HG03060 (cell line): ENCODE measurements around the gene KLHL11.
"Not testable (repeated sequence)": the region's sequence is repeated elsewhere in the genome, so short reads cannot be mapped to it uniquely, and the experiment has no call there.

Experiments used
- ATAC-seq: cut with Tn5 transposase; IDR thresholded peaks from one replicate; pipeline ENCODE4 v1.9.1; 2021; ENCODE audit warnings: low read depth, moderate number of reproducible peaks; ENCODE audit not compliant: unreplicated experiment

KLHL11 gene

DNA sequence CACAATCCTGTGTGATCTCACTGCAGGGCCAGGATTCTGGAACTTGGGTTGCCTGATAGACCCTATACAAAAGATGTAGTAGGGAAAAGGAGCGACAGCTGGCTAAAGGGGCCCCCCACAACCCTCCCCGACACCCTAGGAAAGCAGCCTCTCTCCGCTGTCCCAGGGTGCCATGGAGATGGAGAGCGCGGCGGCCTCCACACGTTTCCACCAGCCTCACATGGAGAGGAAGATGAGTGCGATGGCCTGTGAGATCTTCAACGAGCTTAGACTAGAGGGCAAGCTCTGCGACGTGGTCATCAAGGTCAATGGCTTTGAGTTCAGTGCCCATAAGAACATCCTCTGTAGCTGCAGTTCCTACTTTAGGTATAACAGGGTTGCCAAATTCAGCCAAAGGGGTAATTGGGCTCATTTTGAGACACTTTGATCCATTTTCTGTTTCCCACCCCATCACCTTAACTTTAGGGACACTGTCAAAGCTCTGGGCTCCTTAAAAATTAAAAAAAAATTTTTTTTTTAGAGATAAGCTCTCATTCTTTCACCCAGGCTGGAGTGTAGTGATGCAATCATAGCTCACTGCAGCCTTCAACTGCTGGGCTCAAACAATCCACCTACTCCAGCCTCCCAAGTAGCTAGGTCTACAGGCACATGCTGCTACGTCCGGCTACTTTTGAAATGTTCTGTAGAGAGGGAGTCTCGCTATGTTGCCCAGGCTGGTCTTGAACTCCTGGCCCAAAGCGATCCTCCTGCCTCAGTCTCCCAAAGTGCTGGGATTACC lies 27.3 kb downstream of the KLHL11 start, which contains the start of gene KLHL10:
KLHL10 (plus strand) TSS at position 65 of the 778 bp plus-strand sequence; CDS start at position 173, 108 bp downstream.
- no peak for ATAC-seq

DNA sequence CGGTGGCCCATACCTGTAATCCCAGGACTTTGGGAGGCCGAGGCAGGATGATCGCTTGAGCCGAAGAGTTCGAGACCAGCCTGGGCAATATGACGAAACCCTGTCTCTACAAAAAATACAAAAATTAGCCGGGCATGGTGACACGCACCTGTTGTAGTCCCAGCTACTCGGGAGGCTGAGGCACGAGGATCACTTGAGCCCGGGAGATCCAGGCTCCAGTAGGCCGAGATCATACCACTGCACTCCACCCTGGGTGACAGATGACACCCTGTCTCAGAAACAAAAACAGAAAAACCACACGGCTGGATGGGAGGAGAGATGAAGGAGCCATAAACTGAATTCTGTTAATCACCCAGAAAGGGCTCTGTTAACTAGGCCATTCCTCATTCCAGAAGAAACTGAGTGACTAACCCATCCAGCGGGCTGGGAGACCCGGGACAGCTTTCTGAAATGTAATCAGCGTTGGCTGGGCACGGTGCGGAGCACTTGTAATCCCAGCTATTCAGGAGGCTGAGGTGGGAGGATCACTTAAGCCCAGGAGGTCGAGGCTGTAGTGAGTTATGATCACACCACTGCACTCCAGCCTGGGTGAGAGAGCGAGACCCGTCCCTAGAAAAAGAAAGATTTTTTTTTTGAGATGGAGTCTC lies 28.6 kb downstream of the KLHL11 start:
- no peak for ATAC-seq

DNA sequence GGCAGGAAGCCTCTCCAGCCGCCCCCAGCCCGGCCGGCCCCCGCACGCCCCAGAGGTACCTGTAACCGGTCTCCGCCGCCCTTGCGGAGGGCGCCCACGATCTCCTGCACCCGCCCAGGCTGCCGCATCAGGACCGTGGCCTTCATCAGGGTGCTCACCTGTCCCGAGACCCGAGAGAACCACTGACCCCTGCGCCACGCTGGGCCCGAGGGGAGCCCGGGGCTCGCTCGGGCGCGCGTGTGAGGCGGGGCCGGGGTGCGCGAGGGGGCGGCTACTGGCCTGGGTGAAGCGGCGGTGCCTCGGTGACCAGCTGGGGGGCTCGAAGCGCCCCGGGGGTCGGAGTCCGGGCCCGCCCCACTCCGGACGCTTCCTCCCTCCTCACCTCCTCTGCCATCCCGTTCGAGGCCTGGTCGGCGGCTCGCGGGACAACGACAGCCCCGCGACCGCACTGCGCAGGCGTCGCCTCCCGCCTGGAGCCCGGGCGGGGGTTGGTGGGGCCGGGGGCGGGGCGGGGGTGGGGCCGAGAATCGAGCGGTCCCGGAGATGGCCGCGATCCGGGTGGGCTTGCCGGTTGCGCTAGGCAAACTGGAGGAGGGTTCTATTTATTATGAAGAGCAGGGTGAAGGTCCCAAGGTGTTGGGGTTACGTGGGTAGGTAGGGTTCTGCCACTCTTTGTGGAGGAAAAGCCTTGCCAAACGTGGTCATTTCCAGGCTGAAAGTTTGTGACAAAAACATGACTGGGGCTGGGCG lies 29.2 kb downstream of the KLHL11 start, which contains the start of gene NT5C3B:
NT5C3B (minus strand) TSS at position 433 of the 750 bp plus-strand sequence; CDS start at position 394, 39 bp downstream.
- no peak for ATAC-seq

DNA sequence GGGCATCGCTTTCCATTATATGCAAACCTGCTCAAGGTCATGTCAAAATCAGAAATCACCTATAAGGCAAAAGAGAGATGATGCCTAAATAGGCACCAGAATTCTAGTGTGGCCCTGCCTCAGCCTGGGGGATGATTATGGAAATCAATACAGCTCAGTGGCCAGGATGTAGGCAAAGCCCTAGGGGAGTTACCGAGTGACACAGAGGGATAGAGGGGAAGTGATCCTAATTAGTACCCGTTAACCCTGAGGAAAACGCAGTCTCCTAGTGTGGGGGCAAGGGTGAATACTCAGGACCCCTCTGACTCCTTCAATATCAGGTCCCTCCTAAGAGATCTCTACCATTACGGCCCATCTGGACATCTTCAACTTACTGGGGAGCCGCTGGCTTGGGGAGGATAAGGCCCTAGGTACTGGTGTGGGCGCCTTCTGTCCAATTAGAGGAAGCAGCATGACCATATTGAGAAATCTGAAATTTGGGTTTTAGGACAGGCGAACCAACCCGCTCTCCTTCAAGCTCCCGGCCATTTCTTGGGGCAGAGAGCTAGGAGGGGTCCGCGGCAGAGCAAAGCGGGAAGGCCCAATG lies 29.9 kb downstream of the KLHL11 start:
- ATAC-seq, result no peak

- not testable (repeated sequence) for ATAC-seq
Measured at GRCh38 chr17:41829961-41830360, 35.3 kb downstream of the KLHL11 start.

DNA sequence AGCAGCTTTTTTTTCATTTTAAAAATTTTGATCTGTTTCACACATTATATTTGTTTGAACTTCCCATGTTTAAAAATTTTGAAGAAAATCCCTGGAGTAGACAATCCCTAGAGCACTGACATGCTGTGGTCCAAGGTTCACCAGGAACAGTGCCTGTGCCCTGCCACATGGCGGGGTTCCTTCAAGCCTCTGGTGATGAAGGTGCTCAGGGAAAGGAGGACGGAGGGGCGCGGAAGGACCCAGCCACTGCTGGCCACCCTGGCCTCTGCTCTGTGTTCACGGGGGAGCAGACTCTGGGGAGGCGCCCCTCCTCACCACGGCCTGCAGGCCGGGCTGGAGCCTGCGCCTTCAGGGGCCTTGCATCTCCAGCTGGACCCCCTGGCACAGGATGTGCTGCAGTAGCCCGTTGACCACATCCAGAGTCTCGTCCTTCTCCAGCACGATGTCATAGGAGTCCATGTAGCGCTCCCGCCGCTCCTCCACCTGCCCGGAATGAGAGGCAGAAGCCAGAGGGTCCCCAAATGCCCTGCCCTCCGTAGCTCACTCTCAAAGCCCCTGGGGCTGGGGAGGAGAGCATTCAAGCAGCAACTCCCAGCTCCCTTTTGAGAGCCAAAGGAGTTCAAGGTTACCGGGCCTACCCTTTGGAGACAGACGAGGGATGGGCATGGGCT lies 39.9 kb downstream of the KLHL11 start:
- no peak for ATAC-seq

GRCh38 chr17:41824086-41824485 lies 41.1 kb downstream of the KLHL11 start:
- no peak for ATAC-seq

DNA sequence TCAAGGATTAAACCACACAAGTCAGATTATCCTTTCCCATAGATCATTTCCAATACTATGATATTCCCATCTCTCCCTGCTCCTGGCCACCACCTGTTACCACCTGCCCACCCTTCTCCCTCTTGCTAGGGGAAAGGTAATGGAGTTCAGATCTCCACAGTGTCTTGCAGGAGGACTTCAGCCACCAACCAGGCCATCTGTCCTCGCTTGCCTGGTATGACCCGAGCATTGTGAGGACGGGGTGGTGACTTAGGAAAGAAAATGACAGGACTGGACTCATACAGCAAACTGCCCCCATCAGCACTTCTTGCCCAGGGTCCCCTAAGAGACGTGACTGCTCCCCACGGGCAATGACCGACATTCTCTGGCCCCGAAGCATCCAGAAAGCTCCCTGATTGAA lies 41.6 kb downstream of the KLHL11 start:
- ATAC-seq, result no peak

GRCh38 chr17:41823141-41823524 lies 42.1 kb downstream of the KLHL11 start:
- ATAC-seq, result no peak

DNA sequence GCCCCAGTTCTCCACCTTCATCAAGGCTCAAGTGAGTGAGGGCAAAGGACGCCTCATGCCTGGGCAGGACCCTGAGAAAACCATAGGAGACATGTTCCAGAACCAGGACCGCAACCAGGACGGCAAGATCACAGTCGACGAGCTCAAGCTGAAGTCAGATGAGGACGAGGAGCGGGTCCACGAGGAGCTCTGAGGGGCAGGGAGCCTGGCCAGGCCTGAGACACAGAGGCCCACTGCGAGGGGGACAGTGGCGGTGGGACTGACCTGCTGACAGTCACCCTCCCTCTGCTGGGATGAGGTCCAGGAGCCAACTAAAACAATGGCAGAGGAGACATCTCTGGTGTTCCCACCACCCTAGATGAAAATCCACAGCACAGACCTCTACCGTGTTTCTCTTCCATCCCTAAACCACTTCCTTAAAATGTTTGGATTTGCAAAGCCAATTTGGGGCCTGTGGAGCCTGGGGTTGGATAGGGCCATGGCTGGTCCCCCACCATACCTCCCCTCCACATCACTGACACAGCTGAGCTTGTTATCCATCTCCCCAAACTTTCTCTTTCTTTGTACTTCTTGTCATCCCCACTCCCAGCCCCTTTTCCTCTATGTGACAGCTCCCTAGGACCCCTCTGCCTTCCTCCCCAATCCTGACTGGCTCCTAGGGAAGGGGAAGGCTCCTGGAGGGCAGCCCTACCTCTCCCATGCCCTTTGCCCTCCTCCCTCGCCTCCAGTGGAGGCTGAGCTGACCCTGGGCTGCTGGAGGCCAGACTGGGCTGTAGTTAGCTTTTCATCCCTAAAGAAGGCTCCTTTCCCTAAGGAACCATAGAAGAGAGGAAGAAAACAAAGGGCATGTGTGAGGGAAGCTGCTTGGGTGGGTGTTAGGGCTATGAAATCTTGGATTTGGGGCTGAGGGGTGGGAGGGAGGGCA lies 42.7 kb downstream of the KLHL11 start:
- ATAC-seq, result no peak

DNA sequence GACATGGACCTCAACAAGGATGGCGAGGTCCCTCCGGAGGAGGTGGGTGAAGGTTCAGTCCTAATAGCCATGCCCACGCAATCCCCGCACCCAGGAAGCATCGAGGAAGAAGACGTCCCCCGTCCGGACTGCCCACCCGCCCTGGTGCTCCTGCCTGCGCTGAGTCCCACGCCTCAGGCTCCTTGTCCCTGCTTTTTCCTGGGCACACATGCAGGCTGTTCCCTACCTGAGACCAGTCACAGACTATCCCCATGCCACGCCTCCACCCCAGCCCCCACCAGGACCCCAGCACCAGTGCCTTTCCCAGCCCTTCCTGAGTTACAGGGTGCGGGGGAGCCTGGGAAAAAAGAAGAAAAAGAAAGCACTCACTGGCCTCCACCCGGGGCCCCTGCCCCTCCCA lies 43.4 kb downstream of the KLHL11 start:
- no peak for ATAC-seq

GRCh38 chr17:41818024-41818423 lies 47.2 kb downstream of the KLHL11 start:
- no peak for ATAC-seq

- no peak for ATAC-seq
Measured at GRCh38 chr17:41816637-41817320, 48.4 kb downstream of the KLHL11 start.

- ATAC-seq, result no peak
Measured at GRCh38 chr17:41814195-41814594, 51.0 kb downstream of the KLHL11 start.

- no peak for ATAC-seq
Measured at GRCh38 chr17:41813699-41814124, 51.5 kb downstream of the KLHL11 start.

- no peak for ATAC-seq
Measured at GRCh38 chr17:41813152-41813680, 52.0 kb downstream of the KLHL11 start.

GRCh38 chr17:41812381-41813151 lies 52.7 kb downstream of the KLHL11 start, which contains the start of gene FKBP10:
Gene FKBP10, plus strand, starts transcription at chr17:41813004. Its CDS starts 31 bp downstream, at chr17:41813035.
- no peak for ATAC-seq
